A549 (cell line): ENCODE measurements around the gene COX11. TPM values are rescaled to one million over a fixed set of nuclear protein-coding genes. Genes with fewer than 3 reads are reported as not detected.

Source experiments
- ATAC-seq, 2 experiments: fragments of 200-7000 bp in 1 of 2; fragments of >200 bp in 1 of 2; cut with Nextera tagmentation in 1 of 2; cut with Tn5 transposase in 1 of 2; 3 replicates each; pipeline versions ENCODE4 v1.8.0 to v1.9.1; 2018 to 2020; ENCODE audit warnings: mild to moderate bottlenecking in 1 of 2, moderate library complexity in 1 of 2
- CTCF ChIA-PET: fragments of 300-600 bp; sonication (Branson Sonifier 250); formaldehyde crosslinking; extraction: SDS; loops from one replicate; lab custom pipeline; 2021; ENCODE audit warnings: antibody characterized with exemption, inconsistent platforms; lab: Yijun Ruan, JAX
- POLR2A ChIA-PET: fragments of 350-600 bp; formaldehyde crosslinking; extraction: SDS; loops from one replicate; lab custom pipeline; 2021; ENCODE audit warnings: antibody characterized with exemption, inconsistent platforms; lab: Yijun Ruan, JAX
- DNase-seq, 2 experiments: peaks; one replicate each; pipeline versions ENCODE4 v3.0.0 to v3.0.0-alpha.2; 2011 to 2016; ENCODE audit warnings: low read depth in 1 of 2, low spot score in 1 of 2
- FAIRE-seq: peaks from 2 replicates; lab custom pipeline; 2011; peaks lifted over from hg19 to GRCh38; lab: Jason Lieb, UNC
- H3K27ac ChIP-seq, 2 experiments: fragments of >200 bp; sonication (Bioruptor Twin); formaldehyde crosslinking; 3 replicates each; pipeline ENCODE4 v1.5.1; 2016 to 2017
- H3K4me1 ChIP-seq: fragments of >200 bp; sonication (Bioruptor Twin); formaldehyde crosslinking; 3 replicates; pipeline ENCODE4 v1.6.1; 2016
- H3K4me2 ChIP-seq: fragments of >200 bp; sonication (Bioruptor Twin); formaldehyde crosslinking; 3 replicates; pipeline ENCODE4 v1.6.1; 2016
- H3K4me3 ChIP-seq: fragments of >200 bp; sonication (Bioruptor Twin); formaldehyde crosslinking; 3 replicates; pipeline ENCODE4 v1.5.1; 2016
- H3K9me3 ChIP-seq: fragments of >200 bp; sonication (Bioruptor Twin); formaldehyde crosslinking; 3 replicates; pipeline ENCODE4 v1.6.1; 2016
- BHLHE40 ChIP-seq: IDR thresholded peaks from 2 replicates; pipeline ENCODE4 v1.6.1; 2012; ENCODE audit warnings: low read depth, low read length, inconsistent platforms
- CBX8 ChIP-seq: fragments of 200-600 bp; sonication (generic); IDR thresholded peaks from 2 replicates; pipeline ENCODE4 v1.6.1; 2016
- CHD4 ChIP-seq: fragments of 200-600 bp; sonication (generic); IDR thresholded peaks from 2 replicates; pipeline ENCODE4 v1.6.1; 2016; ENCODE audit warnings: antibody characterized with exemption, mild to moderate bottlenecking, borderline replicate concordance
- E2F6 ChIP-seq: IDR thresholded peaks from 2 replicates; pipeline ENCODE4 v1.6.1; 2012; ENCODE audit warnings: low read depth, borderline replicate concordance
- EHMT2 ChIP-seq: fragments of 200-600 bp; sonication (generic); IDR thresholded peaks from 2 replicates; pipeline ENCODE4 v1.6.1; 2016; ENCODE audit warnings: antibody characterized with exemption, low read depth, mild to moderate bottlenecking, moderate library complexity
- ESRRA ChIP-seq: fragments of 150-350 bp; IDR thresholded peaks from 2 replicates; pipeline ENCODE4 v1.6.1; 2014; ENCODE audit warnings: mild to moderate bottlenecking, low read length, borderline replicate concordance
- FOSB ChIP-seq: fragments of 250-450 bp; sonication (Bioruptor Pico); IDR thresholded peaks from 2 replicates; pipeline ENCODE4 v1.5.0; 2020; ENCODE audit warnings: mild to moderate bottlenecking, moderate library complexity
- FOSL2 ChIP-seq, 2 experiments: fragments of 450-650 bp in 1 of 2; fragments of >200 bp in 1 of 2; sonication (Bioruptor Twin) in 1 of 2; formaldehyde crosslinking; IDR thresholded peaks; 2 replicates each; pipeline versions ENCODE4 v1.5.0 to v1.6.1; 2016 to 2020; ENCODE audit warnings: mild to moderate bottlenecking in 1 of 2, moderate library complexity in 1 of 2
- FOXS1 ChIP-seq: fragments of 250-450 bp; sonication (Bioruptor Pico); IDR thresholded peaks from 2 replicates; pipeline ENCODE4 v1.5.0; 2020; ENCODE audit warnings: mild to moderate bottlenecking, moderate library complexity
- GATA3 ChIP-seq: IDR thresholded peaks from 2 replicates; pipeline ENCODE4 v1.6.1; 2012; ENCODE audit warnings: borderline replicate concordance
- HEYL ChIP-seq: fragments of 250-450 bp; sonication (Bioruptor Pico); IDR thresholded peaks from 2 replicates; pipeline ENCODE4 v1.8.0; 2021; ENCODE audit warnings: mild to moderate bottlenecking, moderate library complexity
- HOXA7 ChIP-seq: fragments of 250-450 bp; sonication (Bioruptor Pico); IDR thresholded peaks from 2 replicates; pipeline ENCODE4 v1.5.0; 2020; ENCODE audit warnings: mild to moderate bottlenecking, moderate library complexity
- JUN ChIP-seq, 2 experiments: fragments of >200 bp; sonication (Bioruptor Twin); formaldehyde crosslinking; IDR thresholded peaks; 2 replicates in 1 of 2; 3 replicates in 1 of 2; pipeline ENCODE4 v1.6.1; 2016 to 2017
- MYC ChIP-seq: IDR thresholded peaks from 2 replicates; pipeline ENCODE4 v1.6.1; 2012; ENCODE audit warnings: mild to moderate bottlenecking, inconsistent platforms, low read length, improper control_type of control experiment, borderline replicate concordance
- NFE2L2 ChIP-seq: fragments of 150-350 bp; conservative IDR thresholded peaks from 2 replicates; pipeline ENCODE4 v1.6.1; 2014; ENCODE audit warnings: low read length
- NPAS2 ChIP-seq: fragments of 250-450 bp; sonication (Bioruptor Pico); IDR thresholded peaks from 2 replicates; pipeline ENCODE4 v1.8.0; 2022; ENCODE audit warnings: mild to moderate bottlenecking, moderate library complexity, borderline replicate concordance
- NR3C1 ChIP-seq: fragments of >200 bp; sonication (Bioruptor Twin); formaldehyde crosslinking; IDR thresholded peaks from 3 replicates; pipeline ENCODE4 v1.6.1; 2017
- PBX3 ChIP-seq: IDR thresholded peaks from 2 replicates; pipeline ENCODE4 v1.6.1; 2012
- PHF8 ChIP-seq: fragments of 200-600 bp; sonication (generic); IDR thresholded peaks from 2 replicates; pipeline ENCODE4 v1.6.1; 2016; ENCODE audit warnings: low read depth, mild to moderate bottlenecking, antibody characterized with exemption, moderate library complexity, borderline replicate concordance
- POLR2A ChIP-seq: IDR thresholded peaks from 2 replicates; pipeline ENCODE4 v1.6.1; 2012; ENCODE audit warnings: mild to moderate bottlenecking, low read length
- POLR2AphosphoS2 ChIP-seq: conservative IDR thresholded peaks from 2 replicates; pipeline ENCODE4 v1.6.1; 2012; ENCODE audit warnings: low read length, improper control_type of control experiment, inconsistent platforms
- RAD21 ChIP-seq, 2 experiments: fragments of >200 bp in 1 of 2; sonication (Bioruptor Twin) in 1 of 2; formaldehyde crosslinking in 1 of 2; IDR thresholded peaks in 1 of 2; conservative IDR thresholded peaks in 1 of 2; 2 replicates in 1 of 2; 3 replicates in 1 of 2; pipeline ENCODE4 v1.6.1; 2012 to 2018; ENCODE audit warnings: inconsistent platforms in 1 of 2
- RCOR1 ChIP-seq: fragments of 150-350 bp; IDR thresholded peaks from 2 replicates; pipeline ENCODE4 v1.6.1; 2014; ENCODE audit warnings: antibody characterized with exemption, low read length, low read depth
- SREBF2 ChIP-seq: fragments of 450-650 bp; IDR thresholded peaks from 2 replicates; pipeline ENCODE4 v1.6.1; 2014; ENCODE audit warnings: mild to moderate bottlenecking, moderate library complexity
- TP53 ChIP-seq: fragments of 250-450 bp; sonication (Bioruptor Pico); IDR thresholded peaks from 2 replicates; pipeline ENCODE4 v1.5.0; 2021; ENCODE audit warnings: mild to moderate bottlenecking, moderate library complexity
- USF2 ChIP-seq: fragments of 450-650 bp; IDR thresholded peaks from 2 replicates; pipeline ENCODE4 v1.6.1; 2014; ENCODE audit warnings: antibody characterized with exemption
- ZFP36 ChIP-seq: fragments of 450-650 bp; IDR thresholded peaks from 2 replicates; pipeline ENCODE4 v1.6.1; 2014; ENCODE audit warnings: borderline replicate concordance; ENCODE audit not compliant: partially characterized antibody
- ZSCAN20 ChIP-seq: fragments of 250-450 bp; sonication (Bioruptor Pico); IDR thresholded peaks from 2 replicates; pipeline ENCODE4 v1.8.0; 2022; ENCODE audit warnings: mild to moderate bottlenecking, moderate library complexity
- WGBS: methylation state at CpG from one replicate; pipeline ENCODE4 v1.1.6; 2017; ENCODE audit errors: missing lambda C conversion rate; 5-methylcytosine and 5-hydroxymethylcytosine counted together
- polyA plus RNA-seq, 4 experiments: library from polyadenylated mRNA; depleted of rRNA in 3 of 4; stranded (reverse); fragments of >200 nt; fragmentation: RNase III in 1 of 4; extraction: RNeasy Plus Mini Kit Qiagen cat#74134 plus additional on column Dnase treatment in 1 of 4; gene quantifications; 2 replicates in 3 of 4; 3 replicates in 1 of 4; pipeline ENCODE4 v1.2.3, GENCODE V29; 2011 to 2017
- TF ChIP-seq, protein P1 (sequence below): fragments of 250-450 bp; sonication (Bioruptor Pico); IDR thresholded peaks from 2 replicates; pipeline ENCODE4 v1.5.0; 2021; ENCODE audit warnings: mild to moderate bottlenecking, moderate library complexity, borderline replicate concordance
- TF ChIP-seq, protein P2 (sequence below): fragments of >200 bp; sonication (Bioruptor Twin); formaldehyde crosslinking; IDR thresholded peaks from 3 replicates; pipeline ENCODE4 v1.5.1; 2016

Gene COX11
- polyA plus RNA-seq, 2 of the 4 experiments (the other 2 are of a cell fraction): 95.4 to 121 TPM

DNA sequence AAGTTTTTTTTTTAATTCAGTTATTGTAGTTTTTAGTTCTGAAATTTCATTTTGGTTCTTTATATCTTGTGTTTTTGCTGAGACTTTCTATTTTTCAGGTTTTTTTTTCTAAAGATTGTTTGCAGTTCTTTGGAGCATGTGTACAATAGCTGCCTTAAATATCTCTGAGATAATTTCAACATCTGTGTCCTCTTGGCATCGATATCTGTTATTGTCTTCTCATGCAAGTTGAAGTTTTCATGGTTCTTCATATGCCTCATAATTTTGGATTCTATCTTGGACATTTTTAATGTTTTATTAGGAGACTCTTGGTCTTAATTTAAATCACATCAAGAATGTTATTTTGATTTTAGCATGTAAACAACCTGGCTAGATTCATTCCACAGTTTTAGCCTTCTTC is 22.8 kb downstream of the COX11 start:
- DNase-seq: no peak
- TF ChIP-seq FOXS1: no peak
- TF ChIP-seq ZSCAN20 (CRISPR knock-in tag): no peak
- no peak for TF ChIP-seq PBX3
- no peak for TF ChIP-seq SREBF2
- no peak for TF ChIP-seq FOSL2 (IDR thresholded peaks at IDR 0.05)
- TF ChIP-seq FOSL2 (CRISPR knock-in tag; IDR thresholded peaks at IDR 0.05): no peak
- TF ChIP-seq PHF8: no peak
- no peak for TF ChIP-seq MYC
- TF ChIP-seq NR3C1: no peak
- TF ChIP-seq JUN (IDR thresholded peaks at IDR 0.05): no peak
- no peak for TF ChIP-seq E2F6
- no peak for TF ChIP-seq POLR2A
- no peak for TF ChIP-seq POLR2AphosphoS2
- TF ChIP-seq NFE2L2: no peak
- TF ChIP-seq HOXA7 (CRISPR knock-in tag): no peak
- no peak for TF ChIP-seq NPAS2 (CRISPR knock-in tag)
- TF ChIP-seq CHD4: no peak
- no peak for TF ChIP-seq EHMT2
- no peak for TF ChIP-seq FOSB (CRISPR knock-in tag)
- TF ChIP-seq, all 56 proteins: peak for 0
- H3K4me3 ChIP-seq: no peak overlapping the region
- H3K4me2 ChIP-seq: no peak overlapping the region
- ChIA-PET CTCF (no interaction called here), POLR2A (no interaction called here)
- 85% methylated on average over 1 of the region's 1 CpG for WGBS
- H3K4me1 ChIP-seq: peaks cover 5% of the 10 kb centered on the region
- ATAC-seq: no peak
- H3K9me3 ChIP-seq: no peaks in the 10 kb centered on the region
- no peak overlapping the region for H3K27ac ChIP-seq
- FAIRE-seq: no peak

GRCh38 chr17:54945231-54945630 is 23.2 kb downstream of the COX11 start:
- H3K9me3 ChIP-seq: no peaks in the 10 kb centered on the region
- no peak for ATAC-seq
- no peak overlapping the region for H3K4me2 ChIP-seq
- DNase-seq: no peak
- ChIA-PET POLR2A (no interaction called here), CTCF (no interaction called here)
- TF ChIP-seq JUN (IDR thresholded peaks at IDR 0.05) (no peak), BHLHE40 (no peak), RAD21 (conservative IDR thresholded peaks at IDR 0.05 in 1 of 2, IDR thresholded peaks at IDR 0.05 in 1 of 2) (no peak)
- WGBS: 67% methylated on average over 1 of the region's 1 CpG
- peaks cover 5% of the 10 kb centered on the region for H3K4me1 ChIP-seq
- no peak overlapping the region for H3K27ac ChIP-seq
- no peak for FAIRE-seq
- H3K4me3 ChIP-seq: no peak overlapping the region

GRCh38 chr17:54944796-54945195 is 23.7 kb downstream of the COX11 start:
- no peak for TF ChIP-seq MYC
- no peak for TF ChIP-seq USF2
- no peak for TF ChIP-seq HEYL (CRISPR knock-in tag)
- no peak for TF ChIP-seq POLR2AphosphoS2
- no peak for TF ChIP-seq ESRRA
- TF ChIP-seq, protein P1, sequence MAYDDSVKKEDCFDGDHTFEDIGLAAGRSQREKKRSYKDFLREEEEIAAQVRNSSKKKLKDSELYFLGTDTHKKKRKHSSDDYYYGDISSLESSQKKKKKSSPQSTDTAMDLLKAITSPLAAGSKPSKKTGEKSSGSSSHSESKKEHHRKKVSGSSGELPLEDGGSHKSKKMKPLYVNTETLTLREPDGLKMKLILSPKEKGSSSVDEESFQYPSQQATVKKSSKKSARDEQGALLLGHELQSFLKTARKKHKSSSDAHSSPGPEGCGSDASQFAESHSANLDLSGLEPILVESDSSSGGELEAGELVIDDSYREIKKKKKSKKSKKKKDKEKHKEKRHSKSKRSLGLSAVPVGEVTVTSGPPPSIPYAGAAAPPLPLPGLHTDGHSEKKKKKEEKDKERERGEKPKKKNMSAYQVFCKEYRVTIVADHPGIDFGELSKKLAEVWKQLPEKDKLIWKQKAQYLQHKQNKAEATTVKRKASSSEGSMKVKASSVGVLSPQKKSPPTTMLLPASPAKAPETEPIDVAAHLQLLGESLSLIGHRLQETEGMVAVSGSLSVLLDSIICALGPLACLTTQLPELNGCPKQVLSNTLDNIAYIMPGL (CRISPR knock-in tag): no peak
- no peak for TF ChIP-seq RCOR1
- TF ChIP-seq NPAS2 (CRISPR knock-in tag): no peak
- no peak for TF ChIP-seq CBX8
- TF ChIP-seq GATA3: no peak
- TF ChIP-seq, protein P2, sequence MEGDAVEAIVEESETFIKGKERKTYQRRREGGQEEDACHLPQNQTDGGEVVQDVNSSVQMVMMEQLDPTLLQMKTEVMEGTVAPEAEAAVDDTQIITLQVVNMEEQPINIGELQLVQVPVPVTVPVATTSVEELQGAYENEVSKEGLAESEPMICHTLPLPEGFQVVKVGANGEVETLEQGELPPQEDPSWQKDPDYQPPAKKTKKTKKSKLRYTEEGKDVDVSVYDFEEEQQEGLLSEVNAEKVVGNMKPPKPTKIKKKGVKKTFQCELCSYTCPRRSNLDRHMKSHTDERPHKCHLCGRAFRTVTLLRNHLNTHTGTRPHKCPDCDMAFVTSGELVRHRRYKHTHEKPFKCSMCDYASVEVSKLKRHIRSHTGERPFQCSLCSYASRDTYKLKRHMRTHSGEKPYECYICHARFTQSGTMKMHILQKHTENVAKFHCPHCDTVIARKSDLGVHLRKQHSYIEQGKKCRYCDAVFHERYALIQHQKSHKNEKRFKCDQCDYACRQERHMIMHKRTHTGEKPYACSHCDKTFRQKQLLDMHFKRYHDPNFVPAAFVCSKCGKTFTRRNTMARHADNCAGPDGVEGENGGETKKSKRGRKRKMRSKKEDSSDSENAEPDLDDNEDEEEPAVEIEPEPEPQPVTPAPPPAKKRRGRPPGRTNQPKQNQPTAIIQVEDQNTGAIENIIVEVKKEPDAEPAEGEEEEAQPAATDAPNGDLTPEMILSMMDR: no peak
- TF ChIP-seq HOXA7 (CRISPR knock-in tag): no peak
- TF ChIP-seq TP53: no peak
- TF ChIP-seq ZFP36: no peak
- TF ChIP-seq NFE2L2: no peak
- FAIRE-seq: no peak
- WGBS: 89% methylated on average over 1 of the region's 1 CpG
- CTCF ChIA-PET: no interaction called here
- Histone ChIP-seq H3K9me3 (no peaks in the 10 kb centered on the region), H3K4me3 (no peak overlapping the region), H3K4me1 (peaks cover 5% of the 10 kb centered on the region), H3K4me2 (no peak overlapping the region), H3K27ac (no peak overlapping the region)
- POLR2A ChIA-PET: no interaction called here
- no peak for ATAC-seq
- DNase-seq: no peak
